GM18907 (cell line): Measurements from ENCODE around the gene SLC4A1AP.
A peak's percentile ranks its signal among the peaks of the same experiment; 100 is the strongest.
"Not testable (repeated sequence)": the region's sequence is repeated elsewhere in the genome, so short reads cannot be mapped to it uniquely, and the experiment has no call there.

Experiments
- ATAC-seq: cut with Tn5 transposase; IDR thresholded peaks from one replicate; pipeline ENCODE4 v1.9.1; 2021; ENCODE audit warnings: mild to moderate bottlenecking, moderate library complexity; ENCODE audit not compliant: unreplicated experiment

The SLC4A1AP gene

GRCh38 chr2:27652341-27652740 is 11.3 kb upstream of the SLC4A1AP start:
- ATAC-seq, result no peak

GRCh38 chr2:27652790-27653189 is 10.9 kb upstream of the SLC4A1AP start:
- no peak for ATAC-seq

- no peak for ATAC-seq
Observed at GRCh38 chr2:27653397-27653796, 10.3 kb upstream of the SLC4A1AP start.

- no peak for ATAC-seq
Observed at GRCh38 chr2:27655155-27655951, 8.3 kb upstream of the SLC4A1AP start.

GRCh38 chr2:27661371-27661770 is 2.3 kb upstream of the SLC4A1AP start:
- ATAC-seq, result no peak

GRCh38 chr2:27664154-27664574 is 475 bp downstream of the SLC4A1AP start:
- peak; percentile 21 for ATAC-seq

GRCh38 chr2:27664622-27665363 is 1.1 kb downstream of the SLC4A1AP start:
- no peak for ATAC-seq

GRCh38 chr2:27667446-27667845 is 3.8 kb downstream of the SLC4A1AP start:
- ATAC-seq, result no peak

- ATAC-seq, result no peak
Observed at GRCh38 chr2:27671235-27671634, 7.5 kb downstream of the SLC4A1AP start.

- ATAC-seq, result no peak
Observed at GRCh38 chr2:27672723-27673486, 9.2 kb downstream of the SLC4A1AP start.

- ATAC-seq, result no peak
Observed at GRCh38 chr2:27680571-27680970, 16.9 kb downstream of the SLC4A1AP start.

- ATAC-seq, result no peak
Observed at GRCh38 chr2:27681841-27682240, 18.2 kb downstream of the SLC4A1AP start.

- ATAC-seq, result not testable (repeated sequence)
Observed at GRCh38 chr2:27682334-27682771, 18.7 kb downstream of the SLC4A1AP start.

- peak; percentile 72 for ATAC-seq
Observed at GRCh38 chr2:27683390-27684071, 19.8 kb downstream of the SLC4A1AP start.

- not testable (repeated sequence) for ATAC-seq
Observed at GRCh38 chr2:27685006-27685405, 21.3 kb downstream of the SLC4A1AP start.

- no peak for ATAC-seq
Observed at GRCh38 chr2:27685577-27685976, 21.9 kb downstream of the SLC4A1AP start.

- no peak for ATAC-seq
Observed at GRCh38 chr2:27687232-27687631, 23.5 kb downstream of the SLC4A1AP start.

GRCh38 chr2:27689424-27689823 is 25.7 kb downstream of the SLC4A1AP start:
- ATAC-seq, result no peak

- no peak for ATAC-seq
Observed at GRCh38 chr2:27690052-27690451, 26.4 kb downstream of the SLC4A1AP start.

GRCh38 chr2:27697660-27698059 is 34.0 kb downstream of the SLC4A1AP start:
- no peak for ATAC-seq

GRCh38 chr2:27701676-27702075 is 38.0 kb downstream of the SLC4A1AP start:
- ATAC-seq, result no peak
